Measurements from ENCODE around the gene RIMS4. TPM values are rescaled to one million over a fixed set of nuclear protein-coding genes. Genes with fewer than 3 reads are reported as not detected.
A peak's percentile ranks its signal among the peaks of the same experiment; 100 is the strongest.

The RIMS4 gene
- total and polyA plus RNA-seq, 9 of the 15 experiments (the other 6 are each of a cell fraction or from before 2014, with no cell fraction given) = 0.04 TPM; not detected in 8

DNA sequence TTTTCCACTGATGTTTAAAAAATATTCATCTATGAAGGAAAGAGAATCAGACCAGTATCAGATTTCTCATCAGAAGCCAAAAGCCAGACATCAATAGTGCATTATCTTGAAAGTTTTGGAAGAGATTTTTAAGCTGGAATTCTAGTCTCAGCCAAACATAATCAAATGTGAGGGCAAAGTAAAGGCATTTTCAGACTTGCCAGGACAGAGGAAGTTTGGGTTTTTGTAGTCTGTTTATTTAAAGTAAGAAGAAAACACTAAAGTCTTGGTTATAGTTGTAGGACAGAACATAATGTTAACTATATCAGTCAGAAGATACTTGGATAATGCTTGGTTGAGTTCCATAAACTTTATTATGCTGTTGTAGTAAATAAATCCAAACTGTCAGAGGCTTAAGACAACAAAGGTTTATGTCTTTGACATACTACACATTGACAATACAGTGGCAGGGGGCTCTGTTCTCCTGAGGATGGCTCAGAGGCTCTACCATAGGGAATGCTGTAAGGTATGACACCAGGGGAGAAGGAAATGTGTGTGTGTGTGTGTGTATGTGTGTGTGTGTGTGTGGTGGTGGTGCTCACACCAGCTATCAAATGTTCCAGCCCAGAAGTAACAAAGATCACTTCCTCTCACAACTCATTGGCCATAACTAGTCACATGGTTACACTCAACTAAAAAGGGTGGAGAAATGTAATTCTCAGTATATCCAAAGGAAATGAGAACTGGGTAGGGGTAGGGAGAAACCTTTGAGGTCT, 48.4 kb upstream of the RIMS4 start:
- DNase-seq (ENCODE audit: extremely low read depth in 1 of 4, low spot score in 3 of 4) (peak; percentile 18 to 37 (median 21)), FAIRE-seq (no peak), ATAC-seq (peak; percentile 67)
- Histone ChIP-seq H3K9me1 (ENCODE audit: control insufficient read depth, insufficient read depth, low read length) (no peaks in the 10 kb centered on the region), H3K27me3 (ENCODE audit: control insufficient read depth in 2 of 2, insufficient read depth in 2 of 2, low read length in 2 of 2) (peaks cover 3 to 4% of the 10 kb centered on the region in 2 experiments; a peak in 2 of 5 replicates), H3K4me1 (replicated peaks in 1 of 2; ENCODE audit: control insufficient read depth in 2 of 2, insufficient read depth in 2 of 2, low read length in 2 of 2) (no peaks in the 10 kb centered on the region; a peak in 2 of 5 replicates), H4K20me1 (replicated peaks; ENCODE audit: control insufficient read depth, insufficient read depth, low read length) (no peaks in the 10 kb centered on the region), H3K9me3 (replicated peaks; ENCODE audit: control insufficient read depth, insufficient read depth, low read depth, low read length) (no peaks in the 10 kb centered on the region), H3K27ac (ENCODE audit: extremely low read depth, low read depth, low read length) (no peak overlapping the region), H2AFZ (ENCODE audit: low read depth, low read length) (peak overlapping the region; percentile 64), H3K9ac (ENCODE audit: insufficient read depth in 1 of 2, low read depth in 2 of 2, low read length in 2 of 2) (no peak overlapping the region), H3K4me3 (no peak overlapping the region), H3K36me3 (ENCODE audit: control insufficient read depth, insufficient read depth, low read length) (no peaks in the 10 kb centered on the region), H3K79me2 (ENCODE audit: control insufficient read depth, insufficient read depth, low read length) (no peaks in the 10 kb centered on the region), H3K4me2 (ENCODE audit: insufficient read depth, low read length) (no peak overlapping the region)
- POLR2A ChIA-PET = no interaction called here
- TF ChIP-seq DPF2 (IDR thresholded peaks at IDR 0.05) (0 out of 2 replicates have a peak, but pooled peaks have one; percentile 20), NFYB (IDR thresholded peaks at IDR 0.05; ENCODE audit: extremely low read depth, insufficient read length) (peak; percentile 84), ATF3 (IDR thresholded peaks at IDR 0.05) (no peak), ATF3 (CRISPR knock-in tag; conservative IDR thresholded peaks at IDR 0.05) (no peak), RAD51 (IDR thresholded peaks at IDR 0.05; ENCODE audit: borderline replicate concordance, low read depth) (0 out of 2 replicates have a peak, but pooled peaks have one; percentile 27), SPI1 (IDR thresholded peaks at IDR 0.05; ENCODE audit: borderline replicate concordance, low read depth, low read length) (peak; percentile 63; the same call in 1 of the 2 replicates), HES1 (IDR thresholded peaks at IDR 0.05; ENCODE audit: low read depth) (no peak), RBM25 (IDR thresholded peaks at IDR 0.05; ENCODE audit: low read depth, low read length, severe bottlenecking) (peak; percentile 28)
- CTCF ChIA-PET (ENCODE audit: low intra/inter-chr PET ratio) = no interaction called here
- intact Hi-C loops (cut with micrococcal nuclease) = no loop called here
- BruUV-seq (replicated peaks) = no TSS peak
- in situ Hi-C loops (cut with MboI) = no loop called here
